Lower leg skin (tissue), 3 donors: ENCODE measurements around the gene UFD1.

ENCODE experiments used
- POLR2A ChIP-seq, 2 donors: fragments of 450-650 bp; IDR thresholded peaks; one replicate each; pipeline ENCODE4 v1.6.1; 2016 to 2017; ENCODE audit warnings: antibody characterized with exemption in 2 of 2, mild to moderate bottlenecking in 1 of 2, moderate library complexity in 1 of 2
- TF ChIP-seq, protein P1 (sequence below), 3 donors: fragments of 450-650 bp; IDR thresholded peaks; one replicate each; pipeline ENCODE4 v1.5.1; 2016; ENCODE audit warnings: antibody characterized with exemption in 3 of 3, mild to moderate bottlenecking in 3 of 3, moderate library complexity in 2 of 3

DNA sequence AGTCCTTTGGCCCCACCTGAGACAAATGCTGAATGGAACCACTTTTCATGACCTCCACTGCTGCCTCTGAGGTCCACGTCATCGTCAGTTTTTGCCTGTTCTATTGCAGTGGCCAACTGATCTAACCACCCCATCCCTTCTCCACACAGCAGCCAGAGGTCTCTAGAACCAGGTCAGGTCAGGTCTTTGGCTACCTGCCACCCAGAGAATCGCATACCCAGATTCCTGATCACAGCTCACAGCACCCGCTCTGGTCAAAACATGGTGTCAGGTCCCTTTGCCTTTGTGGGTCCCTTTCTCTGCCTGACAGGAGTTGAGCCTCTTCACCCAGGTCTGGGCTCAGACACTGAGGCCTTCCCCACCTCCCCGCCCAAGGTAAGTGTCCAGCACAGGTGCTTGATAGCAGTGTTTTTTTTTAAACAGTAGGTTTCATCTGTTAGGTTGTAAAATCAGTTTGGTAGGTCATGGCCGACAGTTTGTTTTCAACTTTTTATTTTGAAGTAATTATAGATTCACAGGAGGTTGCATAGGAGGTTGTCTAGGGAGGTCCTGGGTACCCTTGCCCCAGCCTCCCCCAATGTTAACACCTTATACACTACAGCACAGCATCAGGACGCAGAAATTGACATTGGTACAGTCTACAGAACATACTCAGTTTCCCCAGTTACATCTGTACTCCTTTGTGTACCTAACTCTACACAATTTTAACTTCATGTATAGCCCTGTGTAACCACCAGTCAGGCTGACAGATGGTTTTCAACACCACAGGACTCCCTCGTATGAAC, 38.4 kb downstream of the UFD1 start:
- TF ChIP-seq, protein P1, sequence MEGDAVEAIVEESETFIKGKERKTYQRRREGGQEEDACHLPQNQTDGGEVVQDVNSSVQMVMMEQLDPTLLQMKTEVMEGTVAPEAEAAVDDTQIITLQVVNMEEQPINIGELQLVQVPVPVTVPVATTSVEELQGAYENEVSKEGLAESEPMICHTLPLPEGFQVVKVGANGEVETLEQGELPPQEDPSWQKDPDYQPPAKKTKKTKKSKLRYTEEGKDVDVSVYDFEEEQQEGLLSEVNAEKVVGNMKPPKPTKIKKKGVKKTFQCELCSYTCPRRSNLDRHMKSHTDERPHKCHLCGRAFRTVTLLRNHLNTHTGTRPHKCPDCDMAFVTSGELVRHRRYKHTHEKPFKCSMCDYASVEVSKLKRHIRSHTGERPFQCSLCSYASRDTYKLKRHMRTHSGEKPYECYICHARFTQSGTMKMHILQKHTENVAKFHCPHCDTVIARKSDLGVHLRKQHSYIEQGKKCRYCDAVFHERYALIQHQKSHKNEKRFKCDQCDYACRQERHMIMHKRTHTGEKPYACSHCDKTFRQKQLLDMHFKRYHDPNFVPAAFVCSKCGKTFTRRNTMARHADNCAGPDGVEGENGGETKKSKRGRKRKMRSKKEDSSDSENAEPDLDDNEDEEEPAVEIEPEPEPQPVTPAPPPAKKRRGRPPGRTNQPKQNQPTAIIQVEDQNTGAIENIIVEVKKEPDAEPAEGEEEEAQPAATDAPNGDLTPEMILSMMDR (IDR thresholded peaks at IDR 0.05): no peak
- TF ChIP-seq POLR2A (IDR thresholded peaks at IDR 0.05): no peak
